Brain microvascular endothelial cell (primary cell): ENCODE measurements around the gene ACSF2.

Source experiments
- DNase-seq: peaks from one replicate; pipeline ENCODE4 v3.0.0-alpha.2; 2020
- H3K27ac ChIP-seq: fragments of 250-450 bp; sonication (Bioruptor Pico); 2 replicates; pipeline ENCODE4 v1.5.1; 2020; ENCODE audit warnings: mild to moderate bottlenecking, moderate library complexity
- H3K27me3 ChIP-seq: fragments of 250-450 bp; sonication (Bioruptor Pico); replicated peaks from 2 replicates; pipeline ENCODE4 v1.5.1; 2020; ENCODE audit warnings: mild to moderate bottlenecking
- H3K36me3 ChIP-seq: fragments of 250-450 bp; sonication (Bioruptor Pico); replicated peaks from 2 replicates; pipeline ENCODE4 v1.5.1; 2020; ENCODE audit warnings: mild to moderate bottlenecking
- H3K4me3 ChIP-seq: 2 replicates; pipeline ENCODE4 v1.5.1; 2011; ENCODE audit warnings: low read depth, mild to moderate bottlenecking, control low read depth, low read length, moderate library complexity
- in situ Hi-C: cut with HindIII; loops from 2 replicates; pipeline ENCODE4 v1.10.0; 2017; ENCODE audit warnings: low sequenced_read_pairs, low pct_ligation_motif_present
- TF ChIP-seq, protein P1 (sequence below): IDR thresholded peaks from 2 replicates; pipeline ENCODE4 v1.5.1; 2011; ENCODE audit warnings: low read depth, mild to moderate bottlenecking, moderate library complexity, low read length, control low read depth, inconsistent platforms; ENCODE audit errors: missing control alignments

The ACSF2 gene

GRCh38 chr17:50464121-50464520 is 38.1 kb downstream of the ACSF2 start:
- Histone ChIP-seq H3K27me3 (peaks cover 15% of the 10 kb centered on the region), H3K36me3 (no peaks in the 10 kb centered on the region), H3K4me3 (no peak overlapping the region), H3K27ac (no peak overlapping the region)
- in situ Hi-C loops, result no loop called here
- DNase-seq, result no peak
- TF ChIP-seq, protein P1, sequence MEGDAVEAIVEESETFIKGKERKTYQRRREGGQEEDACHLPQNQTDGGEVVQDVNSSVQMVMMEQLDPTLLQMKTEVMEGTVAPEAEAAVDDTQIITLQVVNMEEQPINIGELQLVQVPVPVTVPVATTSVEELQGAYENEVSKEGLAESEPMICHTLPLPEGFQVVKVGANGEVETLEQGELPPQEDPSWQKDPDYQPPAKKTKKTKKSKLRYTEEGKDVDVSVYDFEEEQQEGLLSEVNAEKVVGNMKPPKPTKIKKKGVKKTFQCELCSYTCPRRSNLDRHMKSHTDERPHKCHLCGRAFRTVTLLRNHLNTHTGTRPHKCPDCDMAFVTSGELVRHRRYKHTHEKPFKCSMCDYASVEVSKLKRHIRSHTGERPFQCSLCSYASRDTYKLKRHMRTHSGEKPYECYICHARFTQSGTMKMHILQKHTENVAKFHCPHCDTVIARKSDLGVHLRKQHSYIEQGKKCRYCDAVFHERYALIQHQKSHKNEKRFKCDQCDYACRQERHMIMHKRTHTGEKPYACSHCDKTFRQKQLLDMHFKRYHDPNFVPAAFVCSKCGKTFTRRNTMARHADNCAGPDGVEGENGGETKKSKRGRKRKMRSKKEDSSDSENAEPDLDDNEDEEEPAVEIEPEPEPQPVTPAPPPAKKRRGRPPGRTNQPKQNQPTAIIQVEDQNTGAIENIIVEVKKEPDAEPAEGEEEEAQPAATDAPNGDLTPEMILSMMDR, result no peak

- Histone ChIP-seq H3K4me3 (no peak overlapping the region), H3K36me3 (no peaks in the 10 kb centered on the region), H3K27me3 (peaks cover 21% of the 10 kb centered on the region), H3K27ac (no peak overlapping the region)
- no peak for DNase-seq
- in situ Hi-C loops, result no loop called here
- TF ChIP-seq, protein P1, result no peak
These were observed 38.7 kb downstream of the ACSF2 start for GRCh38 chr17:50464736-50465135.

DNA sequence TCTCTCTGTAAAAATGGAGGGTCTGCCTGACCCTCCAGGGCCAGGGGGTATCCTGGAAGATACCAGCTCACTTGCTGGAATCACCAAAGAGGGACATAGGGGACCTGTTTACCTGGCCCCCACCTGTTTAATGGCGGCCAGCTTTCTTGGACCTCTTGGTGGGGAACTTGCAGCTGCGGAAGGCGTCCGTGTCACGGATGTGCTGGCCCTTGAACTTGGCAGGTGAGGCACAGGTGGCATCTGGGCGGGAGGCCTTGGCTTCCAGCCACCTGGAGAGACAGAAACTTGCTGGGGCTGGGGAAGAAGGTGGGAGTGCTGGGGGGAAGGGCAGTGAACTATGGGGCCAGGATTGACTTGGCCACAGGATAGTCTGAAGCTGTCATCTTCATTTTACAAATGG is 39.2 kb downstream of the ACSF2 start:
- no peak for DNase-seq
- Histone ChIP-seq H3K27me3 (peaks cover 21% of the 10 kb centered on the region), H3K27ac (no peak overlapping the region), H3K4me3 (no peak overlapping the region), H3K36me3 (no peaks in the 10 kb centered on the region)
- in situ Hi-C loops, result no loop called here
- TF ChIP-seq, protein P1, result no peak

DNA sequence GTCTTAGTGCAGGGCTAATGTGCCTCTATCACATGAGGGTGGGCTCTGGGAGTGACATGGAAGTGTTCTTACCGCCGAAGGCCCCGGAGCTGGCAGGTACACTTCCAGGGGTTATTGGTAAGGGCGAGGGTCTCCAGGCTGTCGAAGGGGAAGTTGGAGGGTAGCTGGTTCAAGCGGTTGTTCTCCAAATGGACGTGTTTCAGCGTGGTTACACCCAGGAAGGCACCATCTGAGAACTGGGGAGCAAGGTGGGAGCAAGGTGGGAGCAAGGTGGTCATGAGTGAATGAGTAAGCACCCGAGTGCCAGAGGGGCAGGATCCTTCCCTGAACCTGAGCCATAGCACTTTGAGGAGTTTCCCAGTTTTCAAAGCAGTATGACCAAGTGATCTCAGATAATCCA is 39.6 kb downstream of the ACSF2 start:
- DNase-seq, result no peak
- H3K4me3 ChIP-seq, result no peak overlapping the region
- in situ Hi-C loops, result no loop called here
- TF ChIP-seq, protein P1, result no peak
- no peaks in the 10 kb centered on the region for H3K36me3 ChIP-seq
- no peak overlapping the region for H3K27ac ChIP-seq
- H3K27me3 ChIP-seq, result peaks cover 21% of the 10 kb centered on the region

GRCh38 chr17:50466371-50467113 is 40.5 kb downstream of the ACSF2 start:
- TF ChIP-seq, protein P1, result no peak
- in situ Hi-C loops, result no loop called here
- no peak for DNase-seq
- Histone ChIP-seq H3K27me3 (peaks cover 21% of the 10 kb centered on the region), H3K4me3 (no peak overlapping the region), H3K36me3 (no peaks in the 10 kb centered on the region), H3K27ac (no peak overlapping the region)
